GM12891 (cell line): ENCODE data around the gene CRB3.

Experiments used
- PAX5 ChIP-seq: IDR thresholded peaks from 2 replicates; pipeline ENCODE4 v1.6.1; 2011; ENCODE audit warnings: low read length, moderate library complexity, mild to moderate bottlenecking; ENCODE audit not compliant: insufficient read depth, severe bottlenecking
- POLR2A ChIP-seq: IDR thresholded peaks from 2 replicates; pipeline ENCODE4 v1.6.1; 2011; ENCODE audit warnings: low read depth, low read length, control low read depth
- POLR2AphosphoS5 ChIP-seq: IDR thresholded peaks from 2 replicates; pipeline ENCODE4 v1.6.1; 2011; ENCODE audit warnings: low read depth, low read length, control low read depth
- POU2F2 ChIP-seq: IDR thresholded peaks from 2 replicates; pipeline ENCODE4 v1.6.1; 2011; ENCODE audit warnings: low read depth, mild to moderate bottlenecking, control low read depth, low read length, moderate library complexity
- SPI1 ChIP-seq: IDR thresholded peaks from 2 replicates; pipeline ENCODE4 v1.6.1; 2011; ENCODE audit warnings: low read depth, low read length, control low read depth
- TAF1 ChIP-seq: IDR thresholded peaks from 2 replicates; pipeline ENCODE4 v1.6.1; 2011; ENCODE audit warnings: low read depth, low read length, control low read depth

- no peak for TF ChIP-seq POLR2A
- no peak for TF ChIP-seq POLR2AphosphoS5
- no peak for TF ChIP-seq PAX5
- TF ChIP-seq TAF1: no peak
- TF ChIP-seq SPI1: no peak
- no peak for TF ChIP-seq POU2F2
These were observed 20.8 kb downstream of the CRB3 start for GRCh38 chr19:6484831-6485230.
